Psoas muscle (tissue), 8 donors: Measurements from ENCODE around the gene ROBO1. TPM values are rescaled to one million over a fixed set of nuclear protein-coding genes. Genes with fewer than 3 reads are reported as not detected.

Source experiments
- ATAC-seq, 4 donors: fragments of 200-7000 bp; cut with Tn5 transposase; one replicate each; pipeline ENCODE4 v1.9.1; 2020; ENCODE audit warnings: moderate library complexity in 3 of 4, mild to moderate bottlenecking in 2 of 4
- DNase-seq, 2 donors: peaks; one replicate each; pipeline ENCODE4 v3.0.0-alpha.2; 2020
- H3K27ac ChIP-seq: fragments of 200-600 bp; one replicate; pipeline ENCODE4 v1.8.0; 2022
- H3K27me3 ChIP-seq, 3 donors: fragments of 200-600 bp in 1 of 3; one replicate each; pipeline versions ENCODE4 v1.6.1 to v1.8.0; 2013 to 2022; ENCODE audit warnings: low read length in 2 of 3, mild to moderate bottlenecking in 2 of 3, moderate library complexity in 1 of 3; ENCODE audit not compliant: insufficient read depth in 3 of 3
- H3K36me3 ChIP-seq, 2 donors: fragments of 200-600 bp in 1 of 2; one replicate each; pipeline versions ENCODE4 v1.6.1 to v1.8.0; 2013 to 2022; ENCODE audit warnings: low read depth in 1 of 2, mild to moderate bottlenecking in 1 of 2, moderate library complexity in 1 of 2; ENCODE audit not compliant: insufficient read depth in 1 of 2
- H3K4me1 ChIP-seq: fragments of 200-600 bp; one replicate; pipeline ENCODE4 v1.8.0; 2022
- H3K4me3 ChIP-seq: fragments of 200-600 bp; one replicate; pipeline ENCODE4 v1.8.0; 2022; ENCODE audit warnings: mild to moderate bottlenecking
- H3K9me3 ChIP-seq: fragments of 200-600 bp; one replicate; pipeline ENCODE4 v1.8.0; 2022
- CTCF ChIP-seq: fragments of 200-600 bp; IDR thresholded peaks from one replicate; pipeline ENCODE4 v1.8.0; 2022; ENCODE audit warnings: antibody characterized with exemption
- WGBS, 3 donors: extraction: QIAGEN DNeasy Blood & Tissue Kit; methylation state at CpG; one replicate each; pipeline versions ENCODE4 v1.1.6 to v1.1.7; 2013; 5-methylcytosine and 5-hydroxymethylcytosine counted together
- intact Hi-C, 2 donors: fragments of 100-400 bp; cut with DNase I; formaldehyde crosslinking; loops; one replicate each; pipeline versions ENCODE4 v1.11.0 to v1.14.2; 2022
- polyA plus RNA-seq, 3 donors: library from polyadenylated mRNA; stranded (reverse); fragments of 200-250 nt; gene quantifications; one replicate each; pipeline ENCODE4 v1.2.3, GENCODE V29; 2013
- total RNA-seq, 4 donors: library from RNA; stranded (reverse); fragmentation: NEBNext Ultra II Directional in 2 of 4; extraction: Animal tissue kit (Norgen Biotek cat#: 25700) in 2 of 4; gene quantifications; one replicate each; pipeline versions ENCODE4 v1.2.1 to v1.2.4, GENCODE V29; 2021 to 2023
- donor health status: healthy with polysubstance abuse.
- donor health status: DM: no; HTN: no; CAD: no; lungs with moderate emphysema.
- donor health status: Bipolar disorder and iron deficiency.
- donor health status: healthy.
- donor health status: DM: yes; HTN: yes; CAD: no.
- donor health status: DM: no; HTN: no; CAD: no.
- donor health status: DM: no; HTN: no; CAD: no.
- donor health status: DM: yes; HTN: yes; CAD: no.

ROBO1 gene
- total and polyA plus RNA-seq, 7 donors, result 0.52 to 14.0 (median 4.9) TPM

GRCh38 chr3:79249701-79250100, 518.1 kb downstream of the ROBO1 start:
- no peaks in the 10 kb centered on the region for H3K27me3 ChIP-seq
- 78 to 92% (median 85%) methylated on average over 4 of the region's 4 CpGs for whole genome bisulfite sequencing, 3 donors
- H3K9me3 ChIP-seq, result no peaks in the 10 kb centered on the region
- no peak overlapping the region for H3K4me3 ChIP-seq
- intact Hi-C loops, result no loop called here
- H3K4me1 ChIP-seq, result no peaks in the 10 kb centered on the region
- DNase-seq, result no peak
- no peaks in the 10 kb centered on the region for H3K36me3 ChIP-seq
- no peak for ATAC-seq
- no peak overlapping the region for H3K27ac ChIP-seq
- no peak for TF ChIP-seq CTCF

- Histone ChIP-seq H3K4me1 (no peaks in the 10 kb centered on the region), H3K4me3 (no peak overlapping the region), H3K9me3 (no peaks in the 10 kb centered on the region), H3K27ac (no peak overlapping the region), H3K36me3 (no peaks in the 10 kb centered on the region), H3K27me3 (no peaks in the 10 kb centered on the region)
- no peak for TF ChIP-seq CTCF
- ATAC-seq, result no peak
- WGBS, 3 donors, result 7 to 43% (median 12%) methylated on average over 1 of the region's 1 CpG
- intact Hi-C loops, result no loop called here
- peak in 1 of 2 donors; percentile 16 for DNase-seq
Observed at GRCh38 chr3:79247725-79248043, 520.1 kb downstream of the ROBO1 start.

GRCh38 chr3:79246875-79247724, 520.7 kb downstream of the ROBO1 start:
- TF ChIP-seq CTCF, result no peak
- H3K4me3 ChIP-seq, result no peak overlapping the region
- no peaks in the 10 kb centered on the region for H3K4me1 ChIP-seq
- ATAC-seq (no peak), DNase-seq (no peak)
- no peak overlapping the region for H3K27ac ChIP-seq
- intact Hi-C loops, result no loop called here
- WGBS, 3 donors, result 22 to 39% (median 23%) methylated on average over 8 of the region's 8 CpGs
- no peaks in the 10 kb centered on the region for H3K27me3 ChIP-seq
- H3K9me3 ChIP-seq, result peaks cover 2% of the 10 kb centered on the region
- H3K36me3 ChIP-seq, result no peaks in the 10 kb centered on the region

- H3K9me3 ChIP-seq, result peaks cover 9% of the 10 kb centered on the region
- no peak for ATAC-seq
- no peaks in the 10 kb centered on the region for H3K36me3 ChIP-seq
- H3K4me1 ChIP-seq, result no peaks in the 10 kb centered on the region
- H3K27ac ChIP-seq, result no peak overlapping the region
- TF ChIP-seq CTCF, result no peak
- no peak overlapping the region for H3K4me3 ChIP-seq
- DNase-seq, result no peak
- 16 to 44% (median 32%) methylated on average over 1 of the region's 1 CpG for WGBS, 3 donors
- H3K27me3 ChIP-seq, result no peaks in the 10 kb centered on the region
- intact Hi-C loops, result no loop called here
Observed at GRCh38 chr3:79245284-79246138, 522.3 kb downstream of the ROBO1 start.
